ENCODE data around the gene ACAD10.

GRCh38 chr12:111692575-111693210, 6.8 kb downstream of the ACAD10 start:
- TF ChIP-seq ETV6 (CRISPR knock-in tag; conservative IDR thresholded peaks at IDR 0.05), result no peak
- no peak for TF ChIP-seq ZBTB1 (CRISPR knock-in tag; IDR thresholded peaks at IDR 0.05; ENCODE audit: borderline replicate concordance)
- TF ChIP-seq ZFP36L1 (CRISPR knock-in tag; IDR thresholded peaks at IDR 0.05), result no peak
- no peak for TF ChIP-seq CTCF (CRISPR knock-in tag; IDR thresholded peaks at IDR 0.05)
- no peak for TF ChIP-seq PCBP2 (optimal IDR thresholded peaks at IDR 0.05; ENCODE audit: low read depth, low read length, poor library complexity, severe bottlenecking)
- no peak for TF ChIP-seq KAT8 (CRISPR knock-in tag; IDR thresholded peaks at IDR 0.05)
- no peak for TF ChIP-seq ZBTB8A (CRISPR knock-in tag; IDR thresholded peaks at IDR 0.05; ENCODE audit: borderline replicate concordance, low read depth)
- TF ChIP-seq TFDP1 (CRISPR knock-in tag; IDR thresholded peaks at IDR 0.05; ENCODE audit: borderline replicate concordance), result no peak
- no peak for TF ChIP-seq GFI1 (CRISPR knock-in tag; IDR thresholded peaks at IDR 0.05; ENCODE audit: borderline replicate concordance)
- TF ChIP-seq SUZ12 (IDR thresholded peaks at IDR 0.05; ENCODE audit: low read depth, low read length), result no peak
- TF ChIP-seq TERF1 (CRISPR knock-in tag; IDR thresholded peaks at IDR 0.05), result no peak

Data from HepG2 (cell line).